ENCODE measurements around the gene LY6G6D.

Gene LY6G6D

DNA sequence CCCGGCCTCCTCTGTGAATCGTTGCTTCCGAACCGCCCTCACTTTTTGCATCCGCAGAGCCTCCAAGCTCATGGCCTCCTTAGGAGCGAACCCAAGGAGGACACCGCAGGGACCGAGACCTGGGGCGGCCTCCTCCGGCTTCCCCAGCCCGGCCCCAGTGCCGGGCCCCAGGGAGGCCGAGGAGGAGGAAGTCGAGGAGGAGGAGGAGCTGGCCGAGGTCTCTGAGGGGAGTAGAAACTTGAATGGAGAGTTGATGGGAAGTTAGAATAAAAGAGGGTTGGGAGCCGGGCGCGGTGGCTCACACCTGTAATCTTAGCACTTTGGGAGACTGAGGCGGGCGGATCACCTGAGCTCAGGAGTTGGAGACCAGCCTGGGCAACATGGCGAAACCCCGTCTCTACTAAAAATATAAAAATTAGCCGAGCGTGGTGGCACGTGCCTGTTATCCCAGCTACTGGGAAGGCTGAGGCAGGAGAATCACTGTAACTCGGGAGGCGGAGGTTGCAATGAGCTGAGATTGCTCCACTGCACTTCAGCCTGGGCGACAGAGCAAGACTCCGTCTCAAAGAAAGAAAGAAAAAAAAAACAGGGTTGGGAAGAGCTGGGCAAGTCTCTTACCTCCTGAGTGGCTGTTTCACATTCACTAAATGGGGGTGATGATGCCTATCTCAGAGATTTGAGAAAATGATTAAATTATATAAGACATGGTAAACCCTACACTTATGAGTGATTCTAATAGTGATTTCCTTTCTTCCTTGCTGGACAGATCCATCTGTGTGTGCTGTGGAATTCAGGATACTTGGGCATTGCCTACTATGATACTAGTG, 25.5 kb downstream of the LY6G6D start:
- no peak for TF ChIP-seq CTCF (IDR thresholded peaks at IDR 0.05; ENCODE audit: control insufficient read depth, insufficient read depth, low read depth, low read length, missing control alignments)
- no peak for DNase-seq (ENCODE audit: low read depth)
- peak overlapping the region; percentile 94 for H3K4me3 ChIP-seq (ENCODE audit: control insufficient read depth, low read depth, low read length)

GRCh38 chr6:31741815-31742214, 26.7 kb downstream of the LY6G6D start:
- H3K4me3 ChIP-seq (ENCODE audit: control insufficient read depth, low read depth, low read length): no peak overlapping the region
- DNase-seq (ENCODE audit: low read depth): no peak
- TF ChIP-seq CTCF (IDR thresholded peaks at IDR 0.05; ENCODE audit: control insufficient read depth, insufficient read depth, low read depth, low read length, missing control alignments): no peak

- no peak for TF ChIP-seq CTCF (IDR thresholded peaks at IDR 0.05; ENCODE audit: control insufficient read depth, insufficient read depth, low read depth, low read length, missing control alignments)
- no peak overlapping the region for H3K4me3 ChIP-seq (ENCODE audit: control insufficient read depth, low read depth, low read length)
- no peak for DNase-seq (ENCODE audit: low read depth)
Measured at GRCh38 chr6:31742894-31743293, 27.7 kb downstream of the LY6G6D start.

GRCh38 chr6:31744422-31744821, 29.3 kb downstream of the LY6G6D start:
- no peak for TF ChIP-seq CTCF (IDR thresholded peaks at IDR 0.05; ENCODE audit: control insufficient read depth, insufficient read depth, low read depth, low read length, missing control alignments)
- DNase-seq (ENCODE audit: low read depth): no peak

GRCh38 chr6:31749301-31750036, 34.3 kb downstream of the LY6G6D start:
- no peak for DNase-seq (ENCODE audit: low read depth)
- TF ChIP-seq CTCF (IDR thresholded peaks at IDR 0.05; ENCODE audit: control insufficient read depth, insufficient read depth, low read depth, low read length, missing control alignments): no peak
- H3K4me3 ChIP-seq (ENCODE audit: control insufficient read depth, low read depth, low read length): no peak overlapping the region

More at GRCh38 chr6:31744422-31744821, 29.3 kb downstream of the LY6G6D start:
- no peak overlapping the region for H3K4me3 ChIP-seq (ENCODE audit: control insufficient read depth, low read depth, low read length)

DNA sequence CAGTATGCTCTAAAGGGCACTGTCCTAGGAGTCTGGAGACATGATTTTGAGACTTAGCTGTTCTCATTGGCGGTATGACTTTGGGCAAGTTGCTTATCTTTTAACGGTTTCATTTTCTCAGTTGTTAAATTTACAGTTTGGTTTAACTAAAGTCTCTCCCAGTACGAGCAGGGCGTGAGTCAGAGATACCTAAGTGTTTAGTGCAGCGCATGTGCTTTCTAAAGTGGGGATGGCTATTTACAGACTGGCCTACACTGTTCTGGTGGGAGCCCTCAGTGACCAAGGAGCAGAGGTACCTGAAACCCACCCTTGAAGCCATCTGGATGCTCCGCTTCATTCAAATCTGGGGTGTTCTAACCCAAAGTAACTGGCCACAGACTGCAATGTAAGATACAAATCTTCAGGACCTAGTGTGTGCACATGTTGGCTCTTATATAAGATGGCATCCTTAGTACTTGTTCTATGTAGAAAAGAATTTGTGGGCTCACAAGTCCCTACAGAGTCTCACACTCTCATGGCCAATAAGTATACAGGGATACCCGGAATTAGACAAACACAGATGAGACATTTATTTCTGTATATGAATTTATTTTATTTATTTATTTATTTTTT, 35.4 kb downstream of the LY6G6D start:
- no peak for DNase-seq (ENCODE audit: low read depth)
- TF ChIP-seq CTCF (IDR thresholded peaks at IDR 0.05; ENCODE audit: control insufficient read depth, insufficient read depth, low read depth, low read length, missing control alignments): no peak
- no peak overlapping the region for H3K4me3 ChIP-seq (ENCODE audit: control insufficient read depth, low read depth, low read length)
